SH-SY5Y (cell line): ENCODE data around the gene PARD3.

Experiments
- GATA2 ChIP-seq: IDR thresholded peaks from 2 replicates; pipeline ENCODE4 v1.6.1; 2011; ENCODE audit warnings: mild to moderate bottlenecking, low read depth, low read length
- GATA3 ChIP-seq: IDR thresholded peaks from 2 replicates; pipeline ENCODE4 v1.6.1; 2011; ENCODE audit warnings: low read depth, mild to moderate bottlenecking, low read length, moderate library complexity

- TF ChIP-seq GATA3 (no peak), GATA2 (no peak)
These were observed 325.7 kb downstream of the PARD3 start for GRCh38 chr10:34489411-34489810.
